Astrocyte (in vitro differentiated cells and primary cell): ENCODE data around the gene JAZF1. TPM values are rescaled to one million over a fixed set of nuclear protein-coding genes. Genes with fewer than 3 reads are reported as not detected.

ENCODE experiments used
- DNase-seq: peaks from one replicate; pipeline ENCODE4 v3.0.0-alpha.2; 2010; ENCODE audit warnings: low read depth
- FAIRE-seq: peaks from 2 replicates; lab custom pipeline; 2011; peaks lifted over from hg19 to GRCh38; lab: Jason Lieb, UNC
- H2AFZ ChIP-seq: 2 replicates; pipeline ENCODE4 v1.6.0; 2012; ENCODE audit warnings: low read depth, low read length, inconsistent platforms
- H3K27ac ChIP-seq: 2 replicates; pipeline ENCODE4 v1.5.1; 2011; ENCODE audit warnings: low read depth, low read length, inconsistent platforms
- H3K27me3 ChIP-seq: 2 replicates; pipeline ENCODE4 v1.6.0; 2011; ENCODE audit warnings: low read length, inconsistent platforms; ENCODE audit not compliant: insufficient read depth
- H3K36me3 ChIP-seq: 2 replicates; pipeline ENCODE4 v1.5.1; 2011; ENCODE audit warnings: low read length, inconsistent platforms; ENCODE audit not compliant: insufficient read depth
- H3K4me1 ChIP-seq: 2 replicates; pipeline ENCODE4 v1.5.1; 2011; ENCODE audit warnings: low read length, inconsistent platforms; ENCODE audit not compliant: insufficient read depth
- H3K4me2 ChIP-seq: 2 replicates; pipeline ENCODE4 v1.6.0; 2012; ENCODE audit warnings: low read length, inconsistent platforms
- H3K4me3 ChIP-seq: 2 replicates; pipeline ENCODE4 v1.5.1; 2011; ENCODE audit warnings: low read depth, mild to moderate bottlenecking, low read length, inconsistent platforms; ENCODE audit not compliant: insufficient read depth
- H3K79me2 ChIP-seq: 2 replicates; pipeline ENCODE4 v1.6.0; 2012; ENCODE audit warnings: mild to moderate bottlenecking, low read length, inconsistent platforms; ENCODE audit not compliant: insufficient read depth
- H3K9ac ChIP-seq: 2 replicates; pipeline ENCODE4 v1.6.0; 2012; ENCODE audit warnings: mild to moderate bottlenecking, low read length, inconsistent platforms
- H3K9me3 ChIP-seq: 2 replicates; pipeline ENCODE4 v1.5.1; 2012; ENCODE audit warnings: low read depth, mild to moderate bottlenecking, low read length, inconsistent platforms; ENCODE audit not compliant: insufficient read depth
- H4K20me1 ChIP-seq: 2 replicates; pipeline ENCODE4 v1.6.0; 2012; ENCODE audit warnings: low read length, inconsistent platforms; ENCODE audit not compliant: insufficient read depth
- H3K27ac Mint-ChIP-seq: one replicate; pipeline ENCODE4 v1.8.0; 2021; ENCODE audit warnings: mild to moderate bottlenecking, mixed read lengths; ENCODE audit not compliant: unreplicated experiment
- H3K27me3 Mint-ChIP-seq: one replicate; pipeline ENCODE4 v1.8.0; 2021; ENCODE audit warnings: low read depth, mixed read lengths; ENCODE audit not compliant: unreplicated experiment
- H3K36me3 Mint-ChIP-seq: one replicate; pipeline ENCODE4 v1.8.0; 2021; ENCODE audit warnings: low read depth, mixed read lengths; ENCODE audit not compliant: unreplicated experiment
- H3K4me1 Mint-ChIP-seq: one replicate; pipeline ENCODE4 v1.8.0; 2021; ENCODE audit warnings: low read depth, mixed read lengths; ENCODE audit not compliant: unreplicated experiment
- H3K4me3 Mint-ChIP-seq: one replicate; pipeline ENCODE4 v1.8.0; 2021; ENCODE audit warnings: mild to moderate bottlenecking, moderate library complexity, mixed read lengths; ENCODE audit not compliant: unreplicated experiment
- H3K9me3 Mint-ChIP-seq: one replicate; pipeline ENCODE4 v1.8.0; 2021; ENCODE audit warnings: mild to moderate bottlenecking, mixed read lengths; ENCODE audit not compliant: unreplicated experiment
- CTCF ChIP-seq: IDR thresholded peaks from 2 replicates; pipeline ENCODE4 v1.5.1; 2011; ENCODE audit warnings: low read depth, mild to moderate bottlenecking, inconsistent platforms, low read length, moderate library complexity; ENCODE audit not compliant: insufficient read depth
- EZH2 ChIP-seq: IDR thresholded peaks from 2 replicates; pipeline ENCODE4 v1.6.1; 2012; ENCODE audit warnings: mild to moderate bottlenecking, low read length, inconsistent platforms; ENCODE audit not compliant: insufficient read depth
- total RNA-seq: library from RNA; stranded (reverse); gene quantifications from 2 replicates; pipeline ENCODE4 v1.2.1, GENCODE V29; 2021

JAZF1 gene
- total RNA-seq, 1 donor from 2014 or later = 20.1 TPM

GRCh38 chr7:27802999-27803398 lies 377.6 kb downstream of the JAZF1 start:
- no peak overlapping the region for H3K9ac ChIP-seq
- TF ChIP-seq CTCF (no peak), EZH2 (no peak)
- no peaks in the 10 kb centered on the region for H3K9me3 Mint-ChIP-seq
- H3K4me2 ChIP-seq = no peak overlapping the region
- no peak overlapping the region for H2AFZ ChIP-seq
- H3K4me3 Mint-ChIP-seq = no peak overlapping the region
- no peaks in the 10 kb centered on the region for H3K79me2 ChIP-seq
- no peaks in the 10 kb centered on the region for H3K36me3 Mint-ChIP-seq
- H3K27me3 Mint-ChIP-seq = no peaks in the 10 kb centered on the region
- H3K27me3 ChIP-seq = no peaks in the 10 kb centered on the region
- H3K4me1 ChIP-seq = peaks cover 3% of the 10 kb centered on the region
- FAIRE-seq (no peak), DNase-seq (no peak)
- no peak overlapping the region for H3K27ac ChIP-seq
- peaks cover 2% of the 10 kb centered on the region for H3K4me1 Mint-ChIP-seq
- H3K36me3 ChIP-seq = no peaks in the 10 kb centered on the region
- H3K27ac Mint-ChIP-seq = no peak overlapping the region
- H4K20me1 ChIP-seq = peaks cover 4% of the 10 kb centered on the region
- no peak overlapping the region for H3K4me3 ChIP-seq
- H3K9me3 ChIP-seq = no peaks in the 10 kb centered on the region

GRCh38 chr7:27799212-27799611 lies 381.4 kb downstream of the JAZF1 start:
- Histone ChIP-seq H3K4me2 (no peak overlapping the region), H3K36me3 (peaks cover 4% of the 10 kb centered on the region), H3K4me1 (no peaks in the 10 kb centered on the region), H3K9me3 (no peaks in the 10 kb centered on the region), H3K27ac (no peak overlapping the region), H3K9ac (no peak overlapping the region), H4K20me1 (no peaks in the 10 kb centered on the region), H3K4me3 (no peak overlapping the region), H2AFZ (no peak overlapping the region), H3K79me2 (no peaks in the 10 kb centered on the region), H3K27me3 (no peaks in the 10 kb centered on the region)
- Mint-ChIP-seq H3K27ac (no peak overlapping the region), H3K36me3 (peaks cover 8% of the 10 kb centered on the region), H3K9me3 (no peaks in the 10 kb centered on the region), H3K4me1 (no peaks in the 10 kb centered on the region), H3K27me3 (no peaks in the 10 kb centered on the region), H3K4me3 (no peak overlapping the region)
- DNase-seq (no peak), FAIRE-seq (no peak)
- no peak for TF ChIP-seq EZH2
- TF ChIP-seq CTCF = no peak

- Histone ChIP-seq H3K4me2 (no peak overlapping the region), H3K36me3 (peaks cover 14% of the 10 kb centered on the region), H3K4me3 (no peak overlapping the region), H3K9ac (no peak overlapping the region), H2AFZ (no peak overlapping the region), H3K79me2 (no peaks in the 10 kb centered on the region), H4K20me1 (no peaks in the 10 kb centered on the region), H3K27ac (no peak overlapping the region), H3K9me3 (no peaks in the 10 kb centered on the region), H3K4me1 (no peaks in the 10 kb centered on the region), H3K27me3 (no peaks in the 10 kb centered on the region)
- H3K36me3 Mint-ChIP-seq = peaks cover 9% of the 10 kb centered on the region
- peaks cover 6% of the 10 kb centered on the region for H3K4me1 Mint-ChIP-seq
- DNase-seq = no peak
- H3K27me3 Mint-ChIP-seq = no peaks in the 10 kb centered on the region
- H3K9me3 Mint-ChIP-seq = no peaks in the 10 kb centered on the region
- FAIRE-seq = no peak
- no peak overlapping the region for H3K27ac Mint-ChIP-seq
- H3K4me3 Mint-ChIP-seq = no peak overlapping the region
- TF ChIP-seq EZH2 = no peak
- TF ChIP-seq CTCF = no peak
Measured at GRCh38 chr7:27795977-27796376, 384.6 kb downstream of the JAZF1 start.
